RWPE2 (cell line): ENCODE results near the gene MAPK6.
A peak's percentile ranks its signal among the peaks of the same experiment; 100 is the strongest.
"Not testable (repeated sequence)": the region's sequence is repeated elsewhere in the genome, so short reads cannot be mapped to it uniquely, and the experiment has no call there.

Experiments
- ATAC-seq: fragments of 200-7000 bp; cut with Tn5 transposase; 3 replicates; pipeline ENCODE4 v1.9.1; 2021; ENCODE audit warnings: low read depth
- DNase-seq: peaks from one replicate; pipeline ENCODE4 v3.0.0-alpha.2; 2020; ENCODE audit warnings: low spot score
- H3K27ac ChIP-seq: fragments of 450-650 bp; 2 replicates; pipeline ENCODE4 v1.5.1; 2017; ENCODE audit warnings: mild to moderate bottlenecking; ENCODE audit not compliant: poor library complexity, severe bottlenecking
- H3K27me3 ChIP-seq: fragments of 250-450 bp; sonication (Bioruptor Pico); 2 replicates; pipeline ENCODE4 v1.5.1; 2021; ENCODE audit warnings: mild to moderate bottlenecking, moderate library complexity; ENCODE audit not compliant: insufficient read depth, poor library complexity, severe bottlenecking
- H3K36me3 ChIP-seq: fragments of 250-450 bp; sonication (Bioruptor Pico); 2 replicates; pipeline ENCODE4 v1.5.1; 2020; ENCODE audit warnings: low read depth, mild to moderate bottlenecking, moderate library complexity
- H3K4me1 ChIP-seq: fragments of 250-450 bp; sonication (Bioruptor Pico); 2 replicates; pipeline ENCODE4 v1.5.1; 2021; ENCODE audit warnings: mild to moderate bottlenecking, moderate library complexity; ENCODE audit not compliant: insufficient read depth, poor library complexity, severe bottlenecking
- H3K4me3 ChIP-seq: fragments of 250-450 bp; sonication (Bioruptor Pico); 2 replicates; pipeline ENCODE4 v1.5.1; 2021; ENCODE audit warnings: mild to moderate bottlenecking, moderate library complexity; ENCODE audit not compliant: severe bottlenecking
- H3K9me3 ChIP-seq: fragments of 250-450 bp; sonication (Bioruptor Pico); 2 replicates; pipeline ENCODE4 v1.5.1; 2021; ENCODE audit warnings: mild to moderate bottlenecking, moderate library complexity; ENCODE audit not compliant: severe bottlenecking
- TF ChIP-seq, protein P1 (sequence below): fragments of 450-650 bp; IDR thresholded peaks from one replicate; pipeline ENCODE4 v1.5.1; 2017; ENCODE audit warnings: mild to moderate bottlenecking, moderate library complexity; ENCODE audit not compliant: poor library complexity, severe bottlenecking

The MAPK6 gene

DNA sequence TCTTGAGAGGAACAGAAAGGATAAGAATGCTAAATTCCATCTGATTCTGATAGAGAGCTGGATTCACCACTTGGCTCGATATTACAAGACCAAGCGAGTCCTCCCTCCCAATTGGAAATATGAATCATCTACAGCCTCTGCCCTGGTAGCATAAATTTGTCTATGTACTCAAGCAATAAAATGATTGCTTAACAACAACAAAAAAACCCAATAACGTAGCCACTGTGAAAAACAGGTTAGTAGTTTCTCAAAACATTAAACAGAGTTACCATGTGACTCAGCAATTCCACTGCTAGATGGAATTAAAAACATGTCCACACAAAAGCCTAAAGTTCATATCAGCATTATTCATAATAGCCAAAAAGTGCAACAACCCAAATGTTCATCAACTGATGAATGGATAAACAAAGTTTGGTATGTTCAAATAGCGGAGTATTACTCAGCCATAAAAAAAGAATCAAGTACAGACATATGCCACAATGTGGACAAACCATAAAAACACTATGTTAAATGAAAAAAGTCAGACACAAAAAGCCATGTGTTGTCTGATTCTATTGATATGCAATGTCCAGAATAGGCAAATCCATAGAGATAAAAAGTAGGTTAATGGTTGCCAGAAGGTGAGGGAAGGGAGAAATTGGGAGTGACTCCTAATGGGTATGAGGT, 76.7 kb downstream of the MAPK6 start:
- peak; percentile 64 for ATAC-seq
- no peaks in the 10 kb centered on the region for H3K27me3 ChIP-seq
- no peak for DNase-seq
- no peaks in the 10 kb centered on the region for H3K9me3 ChIP-seq
- H3K4me3 ChIP-seq = no peak overlapping the region
- TF ChIP-seq, protein P1, sequence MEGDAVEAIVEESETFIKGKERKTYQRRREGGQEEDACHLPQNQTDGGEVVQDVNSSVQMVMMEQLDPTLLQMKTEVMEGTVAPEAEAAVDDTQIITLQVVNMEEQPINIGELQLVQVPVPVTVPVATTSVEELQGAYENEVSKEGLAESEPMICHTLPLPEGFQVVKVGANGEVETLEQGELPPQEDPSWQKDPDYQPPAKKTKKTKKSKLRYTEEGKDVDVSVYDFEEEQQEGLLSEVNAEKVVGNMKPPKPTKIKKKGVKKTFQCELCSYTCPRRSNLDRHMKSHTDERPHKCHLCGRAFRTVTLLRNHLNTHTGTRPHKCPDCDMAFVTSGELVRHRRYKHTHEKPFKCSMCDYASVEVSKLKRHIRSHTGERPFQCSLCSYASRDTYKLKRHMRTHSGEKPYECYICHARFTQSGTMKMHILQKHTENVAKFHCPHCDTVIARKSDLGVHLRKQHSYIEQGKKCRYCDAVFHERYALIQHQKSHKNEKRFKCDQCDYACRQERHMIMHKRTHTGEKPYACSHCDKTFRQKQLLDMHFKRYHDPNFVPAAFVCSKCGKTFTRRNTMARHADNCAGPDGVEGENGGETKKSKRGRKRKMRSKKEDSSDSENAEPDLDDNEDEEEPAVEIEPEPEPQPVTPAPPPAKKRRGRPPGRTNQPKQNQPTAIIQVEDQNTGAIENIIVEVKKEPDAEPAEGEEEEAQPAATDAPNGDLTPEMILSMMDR = no peak
- H3K27ac ChIP-seq = peak overlapping the region; percentile 96
- H3K4me1 ChIP-seq = peaks cover 39% of the 10 kb centered on the region
- H3K36me3 ChIP-seq = no peaks in the 10 kb centered on the region

DNA sequence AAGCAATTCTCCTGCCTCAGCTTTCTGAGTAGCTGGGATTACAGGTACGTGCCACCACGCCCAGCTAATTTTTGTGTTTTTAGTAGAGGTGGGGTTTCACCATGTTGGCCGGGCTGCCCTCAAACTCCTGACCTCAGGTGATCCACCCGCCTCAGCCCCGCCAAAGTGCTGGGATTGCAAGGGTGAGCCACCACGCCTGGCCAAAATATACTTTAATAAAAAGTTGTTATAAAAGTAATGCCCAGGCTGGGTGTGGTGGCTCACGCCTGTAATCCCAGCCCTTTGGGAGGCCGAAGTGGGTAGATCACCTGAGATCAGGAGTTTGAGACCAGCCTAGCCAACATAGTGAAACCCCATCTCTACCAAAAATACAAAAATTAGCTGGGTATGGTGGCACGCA, 77.5 kb downstream of the MAPK6 start:
- not testable (repeated sequence) for H3K9me3 ChIP-seq, ATAC-seq, DNase-seq, H3K36me3 ChIP-seq, H3K4me3 ChIP-seq, H3K27me3 ChIP-seq
- peaks cover 39% of the 10 kb centered on the region for H3K4me1 ChIP-seq
- H3K27ac ChIP-seq = peak overlapping the region; percentile 96

DNA sequence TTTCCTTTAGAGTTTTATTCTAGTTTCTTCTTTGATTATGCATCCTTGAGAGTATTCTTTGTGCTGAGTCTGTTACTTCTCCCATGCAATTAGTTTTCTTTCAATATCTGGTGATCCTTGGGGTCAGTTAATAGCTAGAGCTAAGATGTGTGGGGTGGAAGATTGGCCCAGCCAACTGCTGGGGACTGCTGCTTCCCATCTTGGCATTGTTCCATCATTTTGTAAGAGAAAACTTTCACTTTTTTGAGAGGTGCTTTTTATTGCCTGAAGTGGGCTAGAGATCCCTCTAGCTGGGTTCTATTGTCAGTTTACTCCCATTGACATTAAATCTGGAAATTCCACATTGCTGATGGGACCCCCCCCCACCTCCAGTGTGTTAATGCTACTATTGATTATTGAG, 78.2 kb downstream of the MAPK6 start:
- no peak for DNase-seq
- no peaks in the 10 kb centered on the region for H3K9me3 ChIP-seq
- H3K4me3 ChIP-seq = no peak overlapping the region
- no peaks in the 10 kb centered on the region for H3K36me3 ChIP-seq
- TF ChIP-seq, protein P1 = no peak
- no peaks in the 10 kb centered on the region for H3K27me3 ChIP-seq
- peak overlapping the region; percentile 96 for H3K27ac ChIP-seq
- H3K4me1 ChIP-seq = peaks cover 42% of the 10 kb centered on the region
- ATAC-seq = no peak

DNA sequence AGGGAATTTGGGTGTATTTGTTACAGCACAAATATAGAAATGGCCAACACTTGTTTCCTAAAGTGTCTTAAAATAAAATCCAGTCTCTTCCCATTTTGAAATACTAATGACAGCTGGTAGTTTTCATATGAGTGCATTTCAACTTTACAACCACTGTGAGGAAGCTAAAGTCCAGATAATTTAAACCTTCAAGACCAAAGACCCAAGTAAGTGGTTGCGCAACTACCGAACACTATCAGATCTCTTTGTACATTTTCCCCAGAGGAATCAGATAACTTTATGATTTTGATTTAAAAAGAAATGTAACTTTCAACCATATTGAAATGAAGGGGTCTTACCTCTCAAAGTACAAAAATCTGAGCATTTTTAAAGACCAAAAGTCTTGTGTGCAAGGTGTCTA, 79.3 kb downstream of the MAPK6 start:
- Histone ChIP-seq H3K4me1 (peaks cover 44% of the 10 kb centered on the region), H3K9me3 (no peaks in the 10 kb centered on the region), H3K27ac (no peak overlapping the region), H3K36me3 (no peaks in the 10 kb centered on the region), H3K4me3 (no peak overlapping the region), H3K27me3 (no peaks in the 10 kb centered on the region)
- no peak for ATAC-seq
- TF ChIP-seq, protein P1 = no peak
- no peak for DNase-seq

DNA sequence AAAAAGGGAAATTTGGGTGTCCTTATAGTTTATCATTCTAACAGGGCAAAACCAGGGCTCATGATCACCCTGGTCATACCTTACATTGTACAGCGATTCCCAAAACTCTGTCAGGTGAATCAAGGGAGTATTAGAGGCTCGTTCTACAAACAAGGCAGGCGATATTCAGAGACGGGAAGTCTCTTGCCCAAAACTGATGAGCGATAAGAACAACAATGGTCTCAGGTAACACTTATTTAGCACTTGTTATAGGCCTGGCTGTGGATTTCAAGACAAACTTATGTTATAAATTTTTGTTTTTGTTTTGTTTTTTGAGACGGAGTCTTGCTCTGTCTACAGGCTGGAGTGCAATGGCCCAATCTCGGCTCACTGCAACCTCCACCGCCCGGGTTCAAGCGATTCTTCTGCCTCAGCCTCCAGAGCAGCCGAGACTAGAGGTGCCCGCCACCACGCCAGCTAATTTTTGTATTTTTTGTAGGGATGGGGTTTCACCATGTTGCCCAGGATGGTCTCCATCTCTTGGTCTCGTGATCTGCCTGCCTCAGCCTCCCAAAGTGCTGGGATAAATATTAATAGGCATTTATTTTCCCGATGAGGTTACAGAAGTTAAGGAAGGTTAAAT, 80.7 kb downstream of the MAPK6 start:
- Histone ChIP-seq H3K9me3 (no peaks in the 10 kb centered on the region), H3K36me3 (no peaks in the 10 kb centered on the region), H3K4me1 (peaks cover 36% of the 10 kb centered on the region), H3K4me3 (no peak overlapping the region), H3K27ac (no peak overlapping the region), H3K27me3 (no peaks in the 10 kb centered on the region)
- no peak for DNase-seq
- TF ChIP-seq, protein P1 = no peak
- ATAC-seq = no peak
